ENCODE measurements around the gene FTCD.

GRCh38 chr21:46125846-46126301 lies 29.5 kb downstream of the FTCD start:
- TF ChIP-seq, protein P1, sequence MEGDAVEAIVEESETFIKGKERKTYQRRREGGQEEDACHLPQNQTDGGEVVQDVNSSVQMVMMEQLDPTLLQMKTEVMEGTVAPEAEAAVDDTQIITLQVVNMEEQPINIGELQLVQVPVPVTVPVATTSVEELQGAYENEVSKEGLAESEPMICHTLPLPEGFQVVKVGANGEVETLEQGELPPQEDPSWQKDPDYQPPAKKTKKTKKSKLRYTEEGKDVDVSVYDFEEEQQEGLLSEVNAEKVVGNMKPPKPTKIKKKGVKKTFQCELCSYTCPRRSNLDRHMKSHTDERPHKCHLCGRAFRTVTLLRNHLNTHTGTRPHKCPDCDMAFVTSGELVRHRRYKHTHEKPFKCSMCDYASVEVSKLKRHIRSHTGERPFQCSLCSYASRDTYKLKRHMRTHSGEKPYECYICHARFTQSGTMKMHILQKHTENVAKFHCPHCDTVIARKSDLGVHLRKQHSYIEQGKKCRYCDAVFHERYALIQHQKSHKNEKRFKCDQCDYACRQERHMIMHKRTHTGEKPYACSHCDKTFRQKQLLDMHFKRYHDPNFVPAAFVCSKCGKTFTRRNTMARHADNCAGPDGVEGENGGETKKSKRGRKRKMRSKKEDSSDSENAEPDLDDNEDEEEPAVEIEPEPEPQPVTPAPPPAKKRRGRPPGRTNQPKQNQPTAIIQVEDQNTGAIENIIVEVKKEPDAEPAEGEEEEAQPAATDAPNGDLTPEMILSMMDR (IDR thresholded peaks at IDR 0.05) = no peak
- TF ChIP-seq POLR2A (IDR thresholded peaks at IDR 0.05) = no peak

All from adrenal gland (tissue), 5 donors.